ENCODE data around the gene TAF4B. TPM values are rescaled to one million over a fixed set of nuclear protein-coding genes. Genes with fewer than 3 reads are reported as not detected.

Gene TAF4B
- total RNA-seq, 4 donors from 2014 or later, result 5.2 to 14.1 (median 8.1) TPM

DNA sequence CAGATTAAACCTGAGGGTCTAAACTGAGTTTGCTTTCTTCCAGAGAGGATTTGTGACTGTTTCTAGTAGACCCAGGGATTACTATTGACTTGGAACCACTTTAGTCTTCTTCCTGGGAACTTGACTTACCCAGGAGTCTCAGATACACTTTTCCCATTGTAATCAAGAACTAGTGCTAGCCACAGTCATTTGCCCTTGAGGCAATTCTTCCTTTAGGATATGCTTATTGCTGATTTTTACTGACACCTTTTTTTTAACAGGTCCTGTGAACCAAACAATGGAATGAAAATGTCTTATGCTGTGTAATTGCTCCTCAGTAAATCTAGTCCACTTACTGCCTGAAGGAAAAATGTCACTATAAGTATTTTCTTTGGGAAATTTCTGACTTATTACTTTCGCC is 78.3 kb downstream of the TAF4B start:
- Histone ChIP-seq H3K36me3 (no peaks in the 10 kb centered on the region), H3K4me1 (no peaks in the 10 kb centered on the region), H3K27ac (replicated peaks in 1 of 4) (no peak overlapping the region), H3K4me3 (no peak overlapping the region), H3K9me3 (no peaks in the 10 kb centered on the region), H3K27me3 (no peaks in the 10 kb centered on the region)
- DNase-seq (ENCODE audit: extremely low spot score), result no peak
- 94% methylated on average over 1 of the region's 1 CpG for whole genome bisulfite sequencing
- intact Hi-C loops (cut with DNase I), result no loop called here
- no peak for TF ChIP-seq POLR2AphosphoS5 (IDR thresholded peaks at IDR 0.05)

DNA sequence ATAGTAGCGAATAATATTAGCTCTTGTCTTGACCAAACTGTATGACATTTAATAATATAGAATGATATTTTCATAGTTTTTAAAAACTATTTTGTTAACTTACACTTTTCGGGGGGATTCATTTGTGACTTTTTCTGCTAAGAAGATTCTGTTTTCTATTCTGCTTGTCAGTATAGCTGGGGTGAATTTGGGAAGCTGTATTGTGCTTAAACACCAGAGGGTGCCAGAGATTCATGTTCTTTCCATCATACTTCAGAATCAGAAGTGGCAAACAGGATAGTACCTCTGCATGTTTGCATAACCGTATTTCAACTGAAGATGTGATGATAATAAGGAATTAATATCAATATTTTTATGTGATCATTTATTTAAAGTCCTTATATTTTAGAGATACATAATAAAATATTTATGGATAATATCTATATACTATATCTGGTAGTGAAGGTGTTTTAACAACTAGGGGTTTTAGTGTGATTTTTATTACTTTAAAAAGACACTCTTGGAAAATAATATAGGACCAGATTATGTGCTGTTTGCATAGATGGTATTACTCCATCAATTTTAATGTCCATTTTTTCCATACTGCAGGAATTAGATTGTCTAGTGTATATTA is 81.0 kb downstream of the TAF4B start:
- no peak overlapping the region for H3K27ac ChIP-seq (replicated peaks in 1 of 4)
- no peaks in the 10 kb centered on the region for H3K36me3 ChIP-seq
- TF ChIP-seq, protein P1, sequence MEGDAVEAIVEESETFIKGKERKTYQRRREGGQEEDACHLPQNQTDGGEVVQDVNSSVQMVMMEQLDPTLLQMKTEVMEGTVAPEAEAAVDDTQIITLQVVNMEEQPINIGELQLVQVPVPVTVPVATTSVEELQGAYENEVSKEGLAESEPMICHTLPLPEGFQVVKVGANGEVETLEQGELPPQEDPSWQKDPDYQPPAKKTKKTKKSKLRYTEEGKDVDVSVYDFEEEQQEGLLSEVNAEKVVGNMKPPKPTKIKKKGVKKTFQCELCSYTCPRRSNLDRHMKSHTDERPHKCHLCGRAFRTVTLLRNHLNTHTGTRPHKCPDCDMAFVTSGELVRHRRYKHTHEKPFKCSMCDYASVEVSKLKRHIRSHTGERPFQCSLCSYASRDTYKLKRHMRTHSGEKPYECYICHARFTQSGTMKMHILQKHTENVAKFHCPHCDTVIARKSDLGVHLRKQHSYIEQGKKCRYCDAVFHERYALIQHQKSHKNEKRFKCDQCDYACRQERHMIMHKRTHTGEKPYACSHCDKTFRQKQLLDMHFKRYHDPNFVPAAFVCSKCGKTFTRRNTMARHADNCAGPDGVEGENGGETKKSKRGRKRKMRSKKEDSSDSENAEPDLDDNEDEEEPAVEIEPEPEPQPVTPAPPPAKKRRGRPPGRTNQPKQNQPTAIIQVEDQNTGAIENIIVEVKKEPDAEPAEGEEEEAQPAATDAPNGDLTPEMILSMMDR (IDR thresholded peaks at IDR 0.05), result peak; percentile 46 to 63 (median 58)
- TF ChIP-seq POLR2AphosphoS5 (IDR thresholded peaks at IDR 0.05) (no peak), EP300 (IDR thresholded peaks at IDR 0.05) (no peak), POLR2A (IDR thresholded peaks at IDR 0.05; ENCODE audit: low read depth) (no peak)
- no peak for DNase-seq (ENCODE audit: extremely low spot score)
- intact Hi-C loops (cut with DNase I), result no loop called here
- no peaks in the 10 kb centered on the region for H3K9me3 ChIP-seq
- H3K4me3 ChIP-seq, result no peak overlapping the region
- WGBS, result 51% methylated on average over 3 of the region's 3 CpGs
- H3K27me3 ChIP-seq, result no peaks in the 10 kb centered on the region
- no peaks in the 10 kb centered on the region for H3K4me1 ChIP-seq

DNA sequence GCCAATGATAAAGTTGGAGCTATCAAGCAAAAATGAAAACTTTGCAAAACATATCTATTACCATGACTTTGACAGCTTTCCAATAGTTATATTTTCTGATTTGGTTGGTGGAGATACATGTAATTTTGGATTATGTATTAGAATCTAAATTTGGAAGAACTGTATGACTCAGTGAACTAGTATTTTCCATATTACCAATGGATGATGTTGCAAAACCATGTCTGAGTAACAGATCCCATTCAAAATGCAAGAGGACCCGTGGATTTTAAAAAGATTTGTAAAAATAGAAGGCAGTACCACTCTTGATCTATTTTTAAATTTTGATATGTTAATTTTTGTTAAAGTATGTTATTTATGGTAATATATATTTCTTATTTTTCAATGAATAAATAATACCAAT is 83.0 kb downstream of the TAF4B start:
- no peak overlapping the region for H3K27ac ChIP-seq (replicated peaks in 1 of 4)
- no peaks in the 10 kb centered on the region for H3K9me3 ChIP-seq
- no peaks in the 10 kb centered on the region for H3K4me1 ChIP-seq
- intact Hi-C loops (cut with DNase I), result no loop called here
- no peak for DNase-seq (ENCODE audit: extremely low spot score)
- TF ChIP-seq POLR2AphosphoS5 (IDR thresholded peaks at IDR 0.05) (no peak), POLR2A (IDR thresholded peaks at IDR 0.05; ENCODE audit: low read depth) (no peak), EP300 (IDR thresholded peaks at IDR 0.05) (no peak)
- TF ChIP-seq, protein P1 (IDR thresholded peaks at IDR 0.05), result no peak
- H3K4me3 ChIP-seq, result no peak overlapping the region
- 68% methylated on average over 1 of the region's 1 CpG for WGBS
- no peaks in the 10 kb centered on the region for H3K27me3 ChIP-seq
- no peaks in the 10 kb centered on the region for H3K36me3 ChIP-seq

DNA sequence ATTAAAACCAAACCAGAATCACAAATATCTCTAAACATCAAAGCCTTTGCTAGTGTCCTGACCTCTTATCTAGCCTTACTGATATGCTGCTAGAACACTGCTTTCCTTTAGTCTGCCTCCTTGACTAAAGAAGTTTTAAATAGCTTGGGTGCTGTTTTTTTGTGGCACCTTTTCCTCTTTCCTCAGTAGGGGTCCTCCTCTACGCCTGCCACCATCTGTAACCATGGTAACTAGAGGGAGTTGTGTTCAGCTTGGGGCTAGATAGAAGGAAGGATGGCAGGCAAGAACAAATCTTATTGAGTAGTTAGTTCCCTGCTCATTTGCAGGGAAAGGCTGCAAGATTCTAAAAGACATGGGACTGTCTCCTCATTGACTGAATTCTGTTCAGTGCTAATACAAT is 86.0 kb downstream of the TAF4B start:
- intact Hi-C loops (cut with DNase I), result no loop called here
- Histone ChIP-seq H3K9me3 (no peaks in the 10 kb centered on the region), H3K4me1 (no peaks in the 10 kb centered on the region), H3K4me3 (no peak overlapping the region), H3K27me3 (no peaks in the 10 kb centered on the region), H3K27ac (replicated peaks in 1 of 4) (no peak overlapping the region), H3K36me3 (no peaks in the 10 kb centered on the region)
- TF ChIP-seq, protein P1 (IDR thresholded peaks at IDR 0.05), result no peak
- TF ChIP-seq EP300 (IDR thresholded peaks at IDR 0.05), result no peak
- TF ChIP-seq POLR2AphosphoS5 (IDR thresholded peaks at IDR 0.05), result no peak
- no peak for TF ChIP-seq POLR2A (IDR thresholded peaks at IDR 0.05; ENCODE audit: low read depth)
- 95% methylated on average over 1 of the region's 1 CpG for WGBS
- no peak for DNase-seq (ENCODE audit: extremely low spot score)

DNA sequence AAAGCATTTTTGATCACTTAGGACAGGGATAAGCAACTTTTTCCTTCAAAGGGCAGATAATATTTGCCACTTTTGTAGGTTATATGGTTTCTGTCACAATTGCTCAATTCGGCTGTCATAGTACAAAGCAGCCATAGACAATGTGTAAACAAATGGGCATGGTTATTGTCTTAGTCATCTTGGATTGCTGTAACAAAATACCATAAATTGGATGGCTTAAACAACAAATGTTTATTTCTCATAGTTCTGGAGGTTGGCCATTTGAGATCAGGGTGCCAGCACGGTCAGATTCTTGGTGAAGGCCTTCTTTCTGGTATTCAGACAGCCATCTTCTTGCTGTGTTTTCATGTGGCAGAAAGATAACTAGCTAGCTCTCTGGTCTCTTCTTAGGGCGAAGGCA is 91.2 kb downstream of the TAF4B start:
- H3K27me3 ChIP-seq, result no peaks in the 10 kb centered on the region
- no peaks in the 10 kb centered on the region for H3K9me3 ChIP-seq
- WGBS, result 100% methylated on average over 3 of the region's 3 CpGs
- intact Hi-C loops (cut with DNase I), result no loop called here
- H3K4me3 ChIP-seq, result no peak overlapping the region
- peaks cover 0 to 5% (median 0%) of the 10 kb centered on the region in 4 donors for H3K36me3 ChIP-seq
- no peak overlapping the region for H3K27ac ChIP-seq (replicated peaks in 1 of 4)
- H3K4me1 ChIP-seq, result no peaks in the 10 kb centered on the region
- TF ChIP-seq POLR2AphosphoS5 (IDR thresholded peaks at IDR 0.05) (no peak), EP300 (IDR thresholded peaks at IDR 0.05) (no peak), POLR2A (IDR thresholded peaks at IDR 0.05; ENCODE audit: low read depth) (no peak)
- TF ChIP-seq, protein P1 (IDR thresholded peaks at IDR 0.05), result no peak
- DNase-seq (ENCODE audit: extremely low spot score), result no peak
